B cell (primary cell): Measurements from ENCODE around the gene CENPO. TPM values are rescaled to one million over a fixed set of nuclear protein-coding genes. Genes with fewer than 3 reads are reported as not detected.

Source experiments
- ATAC-seq: fragments of 200-7000 bp; cut with Tn5 transposase; one replicate; pipeline ENCODE4 v1.10.0; 2021; ENCODE audit warnings: low read depth, mild to moderate bottlenecking, moderate number of reproducible peaks, moderate library complexity
- CTCF ChIA-PET: fragments of 350-600 bp; sonication (Branson Sonifier 250); formaldehyde crosslinking; loops from one replicate; lab custom pipeline; 2021; ENCODE audit warnings: antibody characterized with exemption, inconsistent platforms; lab: Charles Lee
- POLR2A ChIA-PET: fragments of 350-600 bp; sonication (Branson Sonifier 250); formaldehyde crosslinking; loops from one replicate; lab custom pipeline; 2021; ENCODE audit warnings: antibody characterized with exemption; lab: Charles Lee
- DNase-seq: peaks from one replicate; pipeline ENCODE4 v3.0.0; 2013
- H2AFZ ChIP-seq: 2 replicates; pipeline ENCODE4 v1.6.1; 2012; ENCODE audit warnings: mild to moderate bottlenecking, low read depth, low read length; ENCODE audit not compliant: insufficient read depth, poor library complexity, severe bottlenecking
- H3K27ac ChIP-seq, 2 donors: 1 replicate in 1 of 2; 2 replicates in 1 of 2; pipeline ENCODE4 v1.5.1; 2012 to 2013; ENCODE audit warnings: low read length in 2 of 2, mild to moderate bottlenecking in 2 of 2, moderate library complexity in 1 of 2
- H3K27me3 ChIP-seq, 4 experiments: fragments of 200-600 bp in 1 of 4; sonication (generic) in 1 of 4; replicated peaks in 1 of 4; 1 replicate in 2 of 4; 2 replicates in 2 of 4; pipeline versions ENCODE4 v1.6.1 to v1.7.0; 2013 to 2016; ENCODE audit warnings: low read length in 3 of 4, mild to moderate bottlenecking in 2 of 4, mixed read lengths in 1 of 4, moderate library complexity in 1 of 4; ENCODE audit not compliant: insufficient read depth in 4 of 4, control insufficient read depth in 3 of 4; ENCODE audit errors: control extremely low read depth in 1 of 4
- H3K36me3 ChIP-seq, 2 experiments: replicated peaks in 1 of 2; 1 replicate in 1 of 2; 2 replicates in 1 of 2; pipeline versions ENCODE4 v1.6.1 to v1.7.1; 2013; ENCODE audit warnings: low read length in 1 of 2; ENCODE audit not compliant: insufficient read depth in 2 of 2, control insufficient read depth in 1 of 2; ENCODE audit errors: control extremely low read depth in 1 of 2, extremely low read depth in 1 of 2
- H3K4me1 ChIP-seq, 2 donors: fragments of 200-600 bp in 1 of 2; sonication (generic) in 1 of 2; 1 replicate in 1 of 2; 2 replicates in 1 of 2; pipeline versions ENCODE4 v1.5.1 to v1.6.1; 2013 to 2017; ENCODE audit warnings: low read length in 2 of 2; ENCODE audit not compliant: control insufficient read depth in 2 of 2, insufficient read depth in 2 of 2
- H3K4me2 ChIP-seq: replicated peaks from 2 replicates; pipeline ENCODE3; 2012; ENCODE audit warnings: mild to moderate bottlenecking, low read depth, low read length; ENCODE audit not compliant: poor library complexity, severe bottlenecking
- H3K4me3 ChIP-seq, 5 experiments: fragments of 200-600 bp in 1 of 5; sonication (generic) in 1 of 5; 1 replicate in 3 of 5; 2 replicates in 2 of 5; pipeline versions ENCODE4 v1.5.1 to v1.7.0; 2011 to 2016; ENCODE audit warnings: low read length in 4 of 5, mild to moderate bottlenecking in 4 of 5, low read depth in 2 of 5, control low read depth in 1 of 5, moderate library complexity in 1 of 5; ENCODE audit not compliant: insufficient read depth in 1 of 5; ENCODE audit errors: control extremely low read depth in 1 of 5, extremely low read depth in 1 of 5
- H3K79me2 ChIP-seq: fragments of 200-600 bp; sonication (generic); one replicate; pipeline ENCODE4 v1.6.0; 2016; ENCODE audit warnings: low read length; ENCODE audit not compliant: control insufficient read depth, insufficient read depth
- H3K9ac ChIP-seq: fragments of 200-600 bp; sonication (generic); 2 replicates; pipeline ENCODE4 v1.6.1; 2017; ENCODE audit warnings: mild to moderate bottlenecking, low read length, moderate library complexity
- H3K9me3 ChIP-seq, 3 donors: one replicate each; pipeline versions ENCODE4 v1.6.1 to v1.7.1; 2013; ENCODE audit warnings: low read length in 2 of 3; ENCODE audit not compliant: control insufficient read depth in 2 of 3, insufficient read depth in 1 of 3; ENCODE audit errors: control extremely low read depth in 1 of 3
- H4K20me1 ChIP-seq: 2 replicates; pipeline ENCODE4 v1.6.0; 2012; ENCODE audit warnings: mild to moderate bottlenecking, low read length; ENCODE audit not compliant: insufficient read depth, control insufficient read depth, poor library complexity, severe bottlenecking
- H3K27ac Mint-ChIP-seq: one replicate; pipeline ENCODE4 v1.8.0; 2021; ENCODE audit warnings: mixed read lengths
- H3K27me3 Mint-ChIP-seq: one replicate; pipeline ENCODE4 v1.8.0; 2021; ENCODE audit warnings: mixed read lengths
- H3K4me1 Mint-ChIP-seq: one replicate; pipeline ENCODE4 v1.8.0; 2021; ENCODE audit warnings: mixed read lengths
- H3K4me3 Mint-ChIP-seq: one replicate; pipeline ENCODE4 v1.8.0; 2021; ENCODE audit warnings: mixed read lengths
- H3K9me3 Mint-ChIP-seq: one replicate; pipeline ENCODE4 v1.8.0; 2022; ENCODE audit warnings: mixed read lengths; ENCODE audit not compliant: insufficient read depth
- EZH2 ChIP-seq: IDR thresholded peaks from 2 replicates; pipeline ENCODE4 v1.6.1; 2012; ENCODE audit warnings: borderline replicate concordance, low read depth, mild to moderate bottlenecking, moderate library complexity, low read length; ENCODE audit not compliant: insufficient read depth, poor library complexity, severe bottlenecking
- WGBS: methylation state at CpG from one replicate; pipeline ENCODE4 v1.1.5; 2013; ENCODE audit warnings: missing lambda C conversion rate; ENCODE audit not compliant: insufficient coverage; 5-methylcytosine and 5-hydroxymethylcytosine counted together
- intact Hi-C: fragments of 100-400 bp; cut with micrococcal nuclease; formaldehyde crosslinking; loops from one replicate; pipeline ENCODE4 v1.10.0; 2022
- polyA plus RNA-seq: library from polyadenylated mRNA; depleted of rRNA; stranded (reverse); fragments of >200 nt; gene quantifications from 2 replicates; pipeline ENCODE4 v1.2.3, GENCODE V29; 2012
- total RNA-seq, 2 donors: library from RNA; stranded (reverse); fragments of 120-200 nt in 1 of 2; gene quantifications; 1 replicate in 1 of 2; 2 replicates in 1 of 2; pipeline versions ENCODE4 v1.2.3 to v1.2.4, GENCODE V29; 2013 to 2022
- TF ChIP-seq, protein P1 (sequence below): fragments of 200-600 bp; IDR thresholded peaks from one replicate; pipeline ENCODE4 v1.8.0; 2022; ENCODE audit warnings: antibody characterized with exemption, mild to moderate bottlenecking

Gene CENPO
- total and polyA plus RNA-seq, 2 donors (not counting 1 experiment from before 2014, with no cell fraction given): 4.5 to 10.4 TPM

DNA sequence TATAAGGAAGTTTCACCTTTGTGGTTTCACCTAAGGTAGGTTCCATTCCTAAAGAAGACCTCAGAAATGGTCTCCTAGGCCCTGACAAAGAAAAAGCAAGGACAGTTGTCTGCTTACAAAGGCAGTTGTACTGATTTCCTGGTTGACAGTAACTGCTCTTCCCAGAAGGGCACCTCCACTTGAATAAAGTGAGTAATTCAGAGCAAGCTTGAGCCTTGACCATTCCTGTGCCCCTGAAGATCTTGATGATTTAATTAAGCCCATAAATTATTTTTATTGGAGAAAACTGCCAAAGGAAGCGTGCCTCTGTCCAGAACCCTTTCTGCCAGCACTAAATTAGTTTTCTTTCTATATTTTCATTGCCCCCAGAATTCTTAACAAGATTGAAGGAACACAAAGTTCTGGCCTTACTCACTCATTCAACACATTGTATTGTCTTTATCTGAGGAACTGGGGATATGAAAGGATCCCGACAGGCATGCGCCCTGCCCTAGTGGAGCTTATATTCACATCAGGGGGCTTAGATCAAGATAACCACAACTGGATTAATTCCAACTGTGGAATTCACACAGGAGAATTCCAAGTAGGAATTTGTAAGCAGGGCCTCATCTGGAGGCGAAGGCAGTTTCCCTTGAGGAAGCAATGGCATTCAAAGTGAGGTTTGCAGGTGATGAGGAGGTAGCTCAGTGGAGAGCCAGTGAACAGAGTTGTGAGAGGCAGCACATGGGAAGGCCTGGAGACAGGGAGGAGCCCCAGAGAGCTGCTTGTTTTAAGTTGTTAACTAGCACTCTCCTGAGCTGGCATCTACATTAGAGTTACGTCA is 21.2 kb upstream of the CENPO start:
- Mint-ChIP-seq H3K4me1 (no peaks in the 10 kb centered on the region), H3K27ac (no peak overlapping the region)
- POLR2A ChIA-PET: no interaction called here

DNA sequence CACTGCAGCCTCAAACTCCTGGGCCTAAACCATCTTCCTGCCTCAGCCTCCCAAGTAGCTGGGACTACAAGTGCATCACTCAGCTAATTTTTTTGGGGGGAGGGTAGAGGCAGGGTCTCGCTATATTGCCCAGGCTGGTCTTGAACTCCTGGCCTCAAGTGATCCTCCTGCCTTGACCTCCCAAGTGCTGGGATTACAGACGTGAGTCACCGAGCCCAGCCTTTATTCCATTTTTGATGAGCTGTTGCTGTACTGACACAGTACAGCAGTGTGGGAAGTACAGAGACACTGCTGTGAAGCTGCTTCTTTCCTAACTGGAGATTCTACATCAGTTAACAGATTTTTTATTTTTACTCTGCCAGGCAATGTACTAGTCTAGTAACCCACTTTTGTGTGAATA is 18.9 kb upstream of the CENPO start:
- no peak overlapping the region for H3K4me3 ChIP-seq
- no peaks in the 10 kb centered on the region for H4K20me1 ChIP-seq
- no peaks in the 10 kb centered on the region for H3K9me3 Mint-ChIP-seq
- no peak overlapping the region for H3K4me3 Mint-ChIP-seq
- no peak overlapping the region for H3K27ac ChIP-seq
- H3K4me1 ChIP-seq: no peaks in the 10 kb centered on the region
- no peaks in the 10 kb centered on the region for H3K79me2 ChIP-seq
- H3K4me1 Mint-ChIP-seq: no peaks in the 10 kb centered on the region
- H3K27ac Mint-ChIP-seq: no peak overlapping the region
- intact Hi-C loops: no loop called here
- TF ChIP-seq EZH2: no peak
- TF ChIP-seq, protein P1, sequence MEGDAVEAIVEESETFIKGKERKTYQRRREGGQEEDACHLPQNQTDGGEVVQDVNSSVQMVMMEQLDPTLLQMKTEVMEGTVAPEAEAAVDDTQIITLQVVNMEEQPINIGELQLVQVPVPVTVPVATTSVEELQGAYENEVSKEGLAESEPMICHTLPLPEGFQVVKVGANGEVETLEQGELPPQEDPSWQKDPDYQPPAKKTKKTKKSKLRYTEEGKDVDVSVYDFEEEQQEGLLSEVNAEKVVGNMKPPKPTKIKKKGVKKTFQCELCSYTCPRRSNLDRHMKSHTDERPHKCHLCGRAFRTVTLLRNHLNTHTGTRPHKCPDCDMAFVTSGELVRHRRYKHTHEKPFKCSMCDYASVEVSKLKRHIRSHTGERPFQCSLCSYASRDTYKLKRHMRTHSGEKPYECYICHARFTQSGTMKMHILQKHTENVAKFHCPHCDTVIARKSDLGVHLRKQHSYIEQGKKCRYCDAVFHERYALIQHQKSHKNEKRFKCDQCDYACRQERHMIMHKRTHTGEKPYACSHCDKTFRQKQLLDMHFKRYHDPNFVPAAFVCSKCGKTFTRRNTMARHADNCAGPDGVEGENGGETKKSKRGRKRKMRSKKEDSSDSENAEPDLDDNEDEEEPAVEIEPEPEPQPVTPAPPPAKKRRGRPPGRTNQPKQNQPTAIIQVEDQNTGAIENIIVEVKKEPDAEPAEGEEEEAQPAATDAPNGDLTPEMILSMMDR: no peak
- POLR2A ChIA-PET: no interaction called here
- no peak for ATAC-seq
- H3K9me3 ChIP-seq: peaks cover 0 to 2% (median 0%) of the 10 kb centered on the region in 3 donors
- no peak overlapping the region for H2AFZ ChIP-seq
- H3K27me3 Mint-ChIP-seq: peaks cover 5% of the 10 kb centered on the region
- peaks cover 0 to 3% (median 1%) of the 10 kb centered on the region in 4 experiments for H3K27me3 ChIP-seq
- no peak overlapping the region for H3K4me2 ChIP-seq
- CTCF ChIA-PET: interaction anchor here (1.1 kb wide), 1 partner anchor 53 kb away, joined by 4 read pairs; no protein-coding TSS in a partner anchor
- peaks cover 0 to 9% of the 10 kb centered on the region in 2 experiments for H3K36me3 ChIP-seq
- no peak overlapping the region for H3K9ac ChIP-seq
- DNase-seq: no peak
- 100% methylated on average over 3 of the region's 3 CpGs for WGBS

More for the DNA sequence above, 21.2 kb upstream of the CENPO start:
- no peak for TF ChIP-seq EZH2
- TF ChIP-seq, protein P1: no peak
- intact Hi-C loops: no loop called here
- Histone ChIP-seq H3K4me2 (no peak overlapping the region), H3K79me2 (no peaks in the 10 kb centered on the region), H3K9me3 (no peaks in the 10 kb centered on the region), H3K36me3 (peaks cover 2 to 17% of the 10 kb centered on the region in 2 experiments), H3K27ac (no peak overlapping the region), H3K9ac (no peak overlapping the region), H2AFZ (no peak overlapping the region), H3K4me3 (no peak overlapping the region), H3K4me1 (no peaks in the 10 kb centered on the region), H4K20me1 (no peaks in the 10 kb centered on the region), H3K27me3 (peaks cover 0 to 3% (median 0%) of the 10 kb centered on the region in 4 experiments)
- no peak overlapping the region for H3K4me3 Mint-ChIP-seq
- H3K27me3 Mint-ChIP-seq: no peaks in the 10 kb centered on the region
- ATAC-seq: no peak
- WGBS: 95% methylated on average over 4 of the region's 5 CpGs
- no peaks in the 10 kb centered on the region for H3K9me3 Mint-ChIP-seq
- CTCF ChIA-PET: interaction anchor here (1.0 kb wide), 1 partner anchor 357 kb away, joined by 3 read pairs; no protein-coding TSS in a partner anchor
- DNase-seq: no peak
